Tracheal epithelial cell (primary cell): ENCODE results near the gene CTNND2. TPM values are rescaled to one million over a fixed set of nuclear protein-coding genes. Genes with fewer than 3 reads are reported as not detected.

Experiments
- total RNA-seq: library from RNA; depleted of rRNA; stranded (reverse); fragments of >200 nt; gene quantifications from 2 replicates; pipeline ENCODE4 v1.2.1, GENCODE V29; 2014

Gene CTNND2
- not detected in 2 replicates for total RNA-seq

GRCh38 chr5:11904265-11904906 is at the start of gene CTNND2:
Gene CTNND2 (minus strand): TSS chr5:11904446. CDS start chr5:11903853, 593 bp downstream.

